IMR-90 (cell line): Measurements from ENCODE around the gene GPATCH8. TPM values are rescaled to one million over a fixed set of nuclear protein-coding genes. Genes with fewer than 3 reads are reported as not detected.
A peak's percentile ranks its signal among the peaks of the same experiment; 100 is the strongest.

Experiments used
- ATAC-seq: fragments of 200-7000 bp; cut with Tn5 transposase; 2 replicates; pipeline ENCODE4 v1.9.1; 2020; ENCODE audit warnings: low read depth, mild to moderate bottlenecking, moderate library complexity
- BruUV-seq: library from RNA; stranded (reverse); fragments of 400-500 nt; replicated peaks from 2 replicates; lab custom pipeline; 2021; lab: Mats Ljungman, UMichigan
- CTCF ChIA-PET: fragments of 300-600 bp; formaldehyde crosslinking; extraction: SDS; loops from one replicate; lab custom pipeline; 2021; ENCODE audit warnings: antibody characterized with exemption; lab: Yijun Ruan, JAX
- POLR2A ChIA-PET: fragments of 300-600 bp; sonication (Branson Sonifier 250); formaldehyde crosslinking; loops from one replicate; lab custom pipeline; 2022; ENCODE audit warnings: antibody characterized with exemption; ENCODE audit not compliant: unreplicated experiment; lab: Charles Lee
- DNase-seq: peaks from one replicate; pipeline ENCODE4 v3.0.0; 2013
- H2AFZ ChIP-seq: replicated peaks from 2 replicates; pipeline ENCODE3; 2013; ENCODE audit warnings: low read length, mild to moderate bottlenecking; ENCODE audit not compliant: poor library complexity
- H2AK5ac ChIP-seq: 2 replicates; pipeline ENCODE4 v1.6.1; 2013; ENCODE audit warnings: low read depth, low read length, inconsistent platforms
- H2AK9ac ChIP-seq: replicated peaks from 2 replicates; pipeline ENCODE3; 2013; ENCODE audit warnings: mild to moderate bottlenecking, low read depth, low read length, moderate library complexity; ENCODE audit not compliant: poor library complexity
- H2BK120ac ChIP-seq: 2 replicates; pipeline ENCODE4 v1.6.1; 2013; ENCODE audit warnings: low read depth, low read length, inconsistent platforms
- H2BK15ac ChIP-seq: 3 replicates; pipeline ENCODE4 v1.6.1; 2013; ENCODE audit warnings: low read depth, low read length, inconsistent platforms
- H2BK20ac ChIP-seq: 2 replicates; pipeline ENCODE4 v1.6.1; 2013; ENCODE audit warnings: low read depth, mild to moderate bottlenecking, inconsistent platforms, low read length, moderate library complexity
- H2BK5ac ChIP-seq: 2 replicates; pipeline ENCODE4 v1.6.1; 2013; ENCODE audit warnings: mild to moderate bottlenecking, low read depth, low read length, inconsistent platforms; ENCODE audit not compliant: poor library complexity, severe bottlenecking
- H3K14ac ChIP-seq: replicated peaks from 2 replicates; pipeline ENCODE4 v1.6.1; 2013; ENCODE audit warnings: low read depth, low read length, inconsistent platforms
- H3K18ac ChIP-seq: 2 replicates; pipeline ENCODE4 v1.6.1; 2013; ENCODE audit warnings: low read depth, low read length, control low read depth
- H3K23ac ChIP-seq: 2 replicates; pipeline ENCODE4 v1.6.1; 2013; ENCODE audit warnings: low read depth, low read length, inconsistent platforms
- H3K27ac ChIP-seq: 2 replicates; pipeline ENCODE4 v1.5.1; 2013; ENCODE audit warnings: mild to moderate bottlenecking, control low read depth, low read length; ENCODE audit not compliant: insufficient read depth
- H3K27me3 ChIP-seq: 2 replicates; pipeline ENCODE4 v1.6.1; 2013; ENCODE audit warnings: low read length; ENCODE audit not compliant: control insufficient read depth, insufficient read depth
- H3K36me3 ChIP-seq: 2 replicates; pipeline ENCODE4 v1.6.1; 2013; ENCODE audit warnings: low read length, mixed read lengths; ENCODE audit not compliant: control insufficient read depth, insufficient read depth
- H3K4ac ChIP-seq: 2 replicates; pipeline ENCODE4 v1.6.1; 2013; ENCODE audit warnings: low read depth, low read length, inconsistent platforms
- H3K4me1 ChIP-seq: 2 replicates; pipeline ENCODE4 v1.6.1; 2013; ENCODE audit warnings: low read length, mixed read lengths; ENCODE audit not compliant: control insufficient read depth, insufficient read depth
- H3K4me2 ChIP-seq: 2 replicates; pipeline ENCODE4 v1.6.1; 2013; ENCODE audit warnings: low read depth, mild to moderate bottlenecking, control low read depth, low read length, moderate library complexity
- H3K4me3 ChIP-seq: 2 replicates; pipeline ENCODE4 v1.5.1; 2013; ENCODE audit warnings: low read depth, mild to moderate bottlenecking, control low read depth, low read length, moderate library complexity; ENCODE audit not compliant: insufficient read depth
- H3K56ac ChIP-seq: 2 replicates; pipeline ENCODE4 v1.6.1; 2013; ENCODE audit warnings: low read length, inconsistent platforms; ENCODE audit not compliant: insufficient read depth; ENCODE audit errors: extremely low read depth
- H3K79me1 ChIP-seq, 2 experiments: 2 replicates each; pipeline ENCODE4 v1.6.1; 2013; ENCODE audit warnings: low read length in 2 of 2, inconsistent platforms in 1 of 2, low read depth in 1 of 2
- H3K9ac ChIP-seq: 2 replicates; pipeline ENCODE4 v1.6.1; 2013; ENCODE audit warnings: low read depth, low read length, control low read depth
- H3K9me1 ChIP-seq: 2 replicates; pipeline ENCODE4 v1.6.1; 2013; ENCODE audit warnings: low read length, inconsistent platforms; ENCODE audit not compliant: insufficient read depth
- H3K9me3 ChIP-seq: 2 replicates; pipeline ENCODE4 v1.6.1; 2013; ENCODE audit warnings: low read length; ENCODE audit not compliant: control insufficient read depth, insufficient read depth
- H4K20me1 ChIP-seq: 2 replicates; pipeline ENCODE4 v1.6.1; 2013; ENCODE audit warnings: low read length, inconsistent platforms; ENCODE audit not compliant: insufficient read depth
- H4K5ac ChIP-seq: 2 replicates; pipeline ENCODE4 v1.6.1; 2013; ENCODE audit warnings: mild to moderate bottlenecking, low read depth, low read length, control low read depth
- H4K8ac ChIP-seq, 2 experiments: 2 replicates each; pipeline ENCODE4 v1.6.1; 2013; ENCODE audit warnings: low read depth in 2 of 2, low read length in 2 of 2, control low read depth in 1 of 2, inconsistent platforms in 1 of 2
- H4K91ac ChIP-seq: 2 replicates; pipeline ENCODE4 v1.6.1; 2013; ENCODE audit warnings: low read depth, low read length, inconsistent platforms; ENCODE audit not compliant: insufficient read depth
- FOS ChIP-seq: fragments of 150-350 bp; IDR thresholded peaks from 2 replicates; pipeline ENCODE4 v1.6.1; 2016; ENCODE audit warnings: low read depth, low read length
- MXI1 ChIP-seq: IDR thresholded peaks from 2 replicates; pipeline ENCODE4 v1.6.1; 2012; ENCODE audit warnings: low read depth, mild to moderate bottlenecking, low read length, moderate library complexity, borderline replicate concordance
- NFE2L2 ChIP-seq: fragments of 150-350 bp; IDR thresholded peaks from 2 replicates; pipeline ENCODE4 v1.6.1; 2016; ENCODE audit warnings: low read depth, mild to moderate bottlenecking, low read length
- POLR2A ChIP-seq: IDR thresholded peaks from 2 replicates; pipeline ENCODE4 v1.6.1; 2012; ENCODE audit warnings: mild to moderate bottlenecking, low read depth, low read length
- RAD21 ChIP-seq: IDR thresholded peaks from 2 replicates; pipeline ENCODE4 v1.6.1; 2012; ENCODE audit warnings: low read length, improper control_type of control experiment
- RCOR1 ChIP-seq: IDR thresholded peaks from 2 replicates; pipeline ENCODE4 v1.6.1; 2012; ENCODE audit warnings: mild to moderate bottlenecking, low read length, improper control_type of control experiment; ENCODE audit not compliant: insufficient replicate concordance
- SMC3 ChIP-seq: fragments of 150-350 bp; IDR thresholded peaks from 2 replicates; pipeline ENCODE4 v1.6.1; 2016; ENCODE audit warnings: low read depth, mild to moderate bottlenecking, antibody characterized with exemption, low read length, moderate library complexity
- USF2 ChIP-seq: fragments of 150-350 bp; IDR thresholded peaks from 2 replicates; pipeline ENCODE4 v1.6.1; 2017; ENCODE audit warnings: mild to moderate bottlenecking, antibody characterized with exemption, low read length, low read depth
- WGBS, 2 experiments: methylation state at CpG; one replicate each; pipeline versions ENCODE4 v1.1.5 to v1.1.7; 2013; ENCODE audit warnings: missing lambda C conversion rate in 2 of 2; ENCODE audit not compliant: insufficient read length in 1 of 2; ENCODE audit errors: extremely low coverage in 2 of 2; 5-methylcytosine and 5-hydroxymethylcytosine counted together
- dilution Hi-C: fragments of 300-500 bp; cut with HindIII; formaldehyde crosslinking; loops from one replicate; pipeline ENCODE4 v1.14.3; 2018; ENCODE audit warnings: low sequenced_read_pairs; ENCODE audit not compliant: unreplicated experiment
- in situ Hi-C: fragments of 300-500 bp; cut with MboI; formaldehyde crosslinking; loops from 3 replicates; pipeline ENCODE4 v1.14.3; 2019; ENCODE audit warnings: low sequenced_read_pairs, inconsistent platforms, mixed read lengths
- intact Hi-C: fragments of 100-400 bp; cut with micrococcal nuclease; formaldehyde crosslinking; loops from 2 replicates; pipeline ENCODE4 v1.10.0; 2022
- polyA plus RNA-seq, 3 experiments: library from polyadenylated mRNA; depleted of rRNA; stranded (reverse); fragments of >200 nt; gene quantifications; 2 replicates each; pipeline ENCODE4 v1.2.3, GENCODE V29; 2012; ENCODE audit warnings: low replicate concordance in 1 of 3
- total RNA-seq: library from RNA; depleted of rRNA; stranded (reverse); fragments of >200 nt; gene quantifications from 2 replicates; pipeline ENCODE4 v1.2.3, GENCODE V29; 2012

Gene GPATCH8
- total and polyA plus RNA-seq, 2 of the 4 experiments (the other 2 are of a cell fraction), result 8.8 to 13.2 TPM

- dilution Hi-C loops, result no loop called here
- Histone ChIP-seq H4K20me1 (no peaks in the 10 kb centered on the region), H3K9me1 (peaks cover 15% of the 10 kb centered on the region), H2BK20ac (peak overlapping the region; percentile 79), H2AK9ac (peak overlapping the region; percentile 82), H2BK5ac (peak overlapping the region; percentile 81), H3K23ac (peak overlapping the region; percentile 85), H3K9me3 (no peaks in the 10 kb centered on the region), H4K91ac (peak overlapping the region; percentile 95), H3K4ac (peak overlapping the region; percentile 95), H3K27me3 (no peaks in the 10 kb centered on the region), H3K18ac (peak overlapping the region; percentile 45), H4K8ac (peak overlapping the region; percentile 95 to 98), H3K4me2 (no peak overlapping the region), H2AFZ (peak overlapping the region; percentile 83), H2BK120ac (peak overlapping the region; percentile 96), H3K56ac (peak overlapping the region; percentile 68; the same call in 1 of the 2 replicates), H2AK5ac (peak overlapping the region; percentile 95), H2BK15ac (peak overlapping the region; percentile 79; the same call in 2 of the 3 replicates), H3K14ac (peak overlapping the region; percentile 95), H3K27ac (peak overlapping the region; percentile 71), H3K36me3 (no peaks in the 10 kb centered on the region), H3K79me1 (peaks cover 5 to 28% of the 10 kb centered on the region in 2 experiments), H3K4me1 (peaks cover 14% of the 10 kb centered on the region), H3K9ac (peak overlapping the region; percentile 37), H3K4me3 (no peak overlapping the region), H4K5ac (peak overlapping the region; percentile 59)
- intact Hi-C loops, result loop anchor here (10.0 kb wide), 1 partner anchor 228 kb away; no protein-coding TSS in a partner anchor
- DNase-seq (no peak), ATAC-seq (peak; percentile 16)
- ChIA-PET CTCF (interaction anchor here (0.6 kb wide), 1 partner anchor 114 kb away, joined by 4 read pairs; no protein-coding TSS in a partner anchor), POLR2A (interaction anchor here (0.8 to 1.1 kb wide), 2 partner anchors 14 to 21 kb away, joined by 3 to 6 read pairs; partner anchors contain the start of gene FZD2)
- TF ChIP-seq NFE2L2, result no peak
- no peak for TF ChIP-seq FOS
- TF ChIP-seq MXI1, result no peak
- TF ChIP-seq POLR2A, result no peak
- no peak for TF ChIP-seq RAD21
- no peak for TF ChIP-seq SMC3
- no peak for TF ChIP-seq RCOR1
- TF ChIP-seq USF2, result no peak
- in situ Hi-C loops, result no loop called here
- no TSS peak for BruUV-seq
- WGBS, 2 experiments, result 80% methylated on average over 1 of the region's 12 CpGs; no CpG with 5 or more reads in 1 of the 2 experiments
Observed at GRCh38 chr17:44536090-44536953, 33.1 kb upstream of the GPATCH8 start.
